Liver (tissue), 3 donors: Measurements from ENCODE around the gene LGR6.

Source experiments
- ATF3 ChIP-seq: IDR thresholded peaks from 2 replicates; pipeline ENCODE4 v1.6.1; 2016; ENCODE audit warnings: antibody characterized with exemption
- CTCF ChIP-seq: fragments of 150-350 bp; IDR thresholded peaks from 2 replicates; pipeline ENCODE4 v1.5.1; 2017; ENCODE audit warnings: improper control_type of control experiment, low read depth, low read length; ENCODE audit not compliant: missing input control
- EGR1 ChIP-seq, 2 donors: IDR thresholded peaks; 2 replicates each; pipeline ENCODE4 v1.6.1; 2016 to 2018; ENCODE audit warnings: antibody characterized with exemption in 2 of 2, low read depth in 2 of 2
- FOXA2 ChIP-seq: IDR thresholded peaks from 2 replicates; pipeline ENCODE4 v1.6.1; 2016; ENCODE audit warnings: antibody characterized with exemption
- GABPA ChIP-seq, 2 donors: IDR thresholded peaks in 1 of 2; conservative IDR thresholded peaks in 1 of 2; 2 replicates each; pipeline ENCODE4 v1.6.1; 2016; ENCODE audit warnings: antibody characterized with exemption in 2 of 2, mild to moderate bottlenecking in 1 of 2, moderate library complexity in 1 of 2
- JUND ChIP-seq, 2 donors: IDR thresholded peaks; 2 replicates each; pipeline ENCODE4 v1.6.1; 2016; ENCODE audit warnings: antibody characterized with exemption in 2 of 2
- MAX ChIP-seq: IDR thresholded peaks from 2 replicates; pipeline ENCODE4 v1.6.1; 2016; ENCODE audit warnings: antibody characterized with exemption
- NR2F2 ChIP-seq: IDR thresholded peaks from 2 replicates; pipeline ENCODE4 v1.6.1; 2016; ENCODE audit warnings: antibody characterized with exemption
- RAD21 ChIP-seq, 2 donors: IDR thresholded peaks; 2 replicates each; pipeline ENCODE4 v1.6.1; 2016; ENCODE audit warnings: antibody characterized with exemption in 2 of 2, mild to moderate bottlenecking in 2 of 2
- REST ChIP-seq: IDR thresholded peaks from 2 replicates; pipeline ENCODE4 v1.6.1; 2016; ENCODE audit warnings: antibody characterized with exemption, mild to moderate bottlenecking
- RXRA ChIP-seq, 2 donors: IDR thresholded peaks; 2 replicates each; pipeline ENCODE4 v1.6.1; 2017 to 2018; ENCODE audit warnings: antibody characterized with exemption in 2 of 2, mild to moderate bottlenecking in 1 of 2
- SP1 ChIP-seq: IDR thresholded peaks from 2 replicates; pipeline ENCODE4 v1.6.1; 2018; ENCODE audit warnings: antibody characterized with exemption, mild to moderate bottlenecking
- TAF1 ChIP-seq: conservative IDR thresholded peaks from 2 replicates; pipeline ENCODE4 v1.6.1; 2016; ENCODE audit warnings: antibody characterized with exemption, mild to moderate bottlenecking
- YY1 ChIP-seq: IDR thresholded peaks from 2 replicates; pipeline ENCODE4 v1.6.1; 2016; ENCODE audit warnings: antibody characterized with exemption, mild to moderate bottlenecking
- donor health status: healthy.
- donor health status: healthy.

- TF ChIP-seq CTCF (no peak), YY1 (no peak), MAX (no peak), GABPA (IDR thresholded peaks at IDR 0.05 in 1 of 2, conservative IDR thresholded peaks at IDR 0.05 in 1 of 2) (no peak), FOXA2 (no peak), ATF3 (no peak), EGR1 (IDR thresholded peaks at IDR 0.05; ENCODE audit: low read depth in 2 of 2) (no peak), TAF1 (no peak), NR2F2 (no peak), REST (no peak), RAD21 (IDR thresholded peaks at IDR 0.05) (no peak), JUND (IDR thresholded peaks at IDR 0.05) (no peak), SP1 (no peak), RXRA (IDR thresholded peaks at IDR 0.05) (no peak)
Measured at GRCh38 chr1:202323731-202324130, 130.1 kb downstream of the LGR6 start.
